Activated CD4-positive, CD25-positive, alpha-beta regulatory T cell treated with anti-CD3 and anti-CD28 coated beads, Interleukin-2, amount 50 U/mL, for 24 hours (primary cell): ENCODE data around the gene FOXL1.

Experiments
- ATAC-seq, 2 donors: fragments of 150-1000 bp; cut with Tn5 transposase; one replicate each; pipeline ENCODE4 v1.10.0; 2021; ENCODE audit warnings: mild to moderate bottlenecking in 1 of 2, moderate library complexity in 1 of 2

The FOXL1 gene

DNA sequence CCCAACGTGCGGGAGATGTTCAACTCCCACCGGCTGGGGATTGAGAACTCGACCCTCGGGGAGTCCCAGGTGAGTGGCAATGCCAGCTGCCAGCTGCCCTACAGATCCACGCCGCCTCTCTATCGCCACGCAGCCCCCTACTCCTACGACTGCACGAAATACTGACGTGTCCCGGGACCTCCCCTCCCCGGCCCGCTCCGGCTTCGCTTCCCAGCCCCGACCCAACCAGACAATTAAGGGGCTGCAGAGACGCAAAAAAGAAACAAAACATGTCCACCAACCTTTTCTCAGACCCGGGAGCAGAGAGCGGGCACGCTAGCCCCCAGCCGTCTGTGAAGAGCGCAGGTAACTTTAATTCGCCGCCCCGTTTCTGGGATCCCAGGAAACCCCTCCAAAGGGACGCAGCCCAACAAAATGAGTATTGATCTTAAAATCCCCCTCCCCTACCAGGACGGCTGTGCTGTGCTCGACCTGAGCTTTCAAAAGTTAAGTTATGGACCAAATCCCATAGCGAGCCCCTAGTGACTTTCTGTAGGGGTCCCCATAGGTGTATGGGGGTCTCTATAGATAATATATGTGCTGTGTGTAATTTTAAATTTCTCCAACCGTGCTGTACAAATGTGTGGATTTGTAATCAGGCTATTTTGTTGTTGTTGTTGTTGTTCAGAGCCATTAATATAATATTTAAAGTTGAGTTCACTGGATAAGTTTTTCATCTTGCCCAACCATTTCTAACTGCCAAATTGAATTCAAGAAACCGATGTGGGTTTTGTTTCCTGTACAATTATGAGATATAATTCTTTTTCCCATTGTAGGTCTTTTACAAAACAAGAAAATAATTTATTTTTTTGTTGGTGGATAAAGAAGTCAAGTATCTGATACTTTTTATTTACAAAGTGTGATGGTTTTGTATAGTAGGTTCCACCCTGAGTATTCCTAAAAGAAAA is 9.4 kb upstream of the FOXL1 start:
- ATAC-seq: no peak

DNA sequence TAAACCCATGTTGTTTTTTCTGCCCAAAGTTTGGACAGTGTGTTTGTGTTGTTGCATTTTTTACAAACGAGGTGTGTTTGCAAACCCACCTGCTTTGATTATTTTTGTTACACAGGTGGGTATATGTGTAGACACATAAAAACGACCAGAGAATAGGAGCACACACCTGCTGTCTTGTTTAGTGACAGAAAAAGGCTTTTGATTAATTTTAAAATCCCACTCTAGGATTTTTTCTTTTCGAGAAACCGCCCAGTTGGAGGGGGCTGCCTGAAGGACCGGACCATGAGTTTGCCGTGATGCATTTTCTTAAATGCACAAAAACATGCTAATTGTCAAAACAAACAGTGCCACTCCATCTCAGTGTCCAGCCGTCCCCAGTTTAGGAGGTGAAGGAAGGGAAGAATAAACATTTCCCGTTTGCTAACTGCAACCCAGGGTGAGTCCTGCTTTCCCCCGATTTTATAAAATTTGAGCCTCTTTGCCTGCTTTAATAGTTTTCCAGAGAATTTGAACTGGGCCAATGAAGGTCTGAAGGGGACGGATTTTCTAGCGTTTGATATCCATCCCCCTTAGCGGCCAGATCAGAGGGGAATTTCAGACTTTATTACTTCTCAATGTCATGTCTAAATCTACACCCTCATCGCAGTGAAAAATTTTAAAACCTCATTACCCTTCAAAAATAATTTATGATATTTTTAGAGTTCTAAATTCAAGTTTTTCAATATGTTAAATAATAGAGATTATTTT is 8.5 kb upstream of the FOXL1 start:
- no peak for ATAC-seq

DNA sequence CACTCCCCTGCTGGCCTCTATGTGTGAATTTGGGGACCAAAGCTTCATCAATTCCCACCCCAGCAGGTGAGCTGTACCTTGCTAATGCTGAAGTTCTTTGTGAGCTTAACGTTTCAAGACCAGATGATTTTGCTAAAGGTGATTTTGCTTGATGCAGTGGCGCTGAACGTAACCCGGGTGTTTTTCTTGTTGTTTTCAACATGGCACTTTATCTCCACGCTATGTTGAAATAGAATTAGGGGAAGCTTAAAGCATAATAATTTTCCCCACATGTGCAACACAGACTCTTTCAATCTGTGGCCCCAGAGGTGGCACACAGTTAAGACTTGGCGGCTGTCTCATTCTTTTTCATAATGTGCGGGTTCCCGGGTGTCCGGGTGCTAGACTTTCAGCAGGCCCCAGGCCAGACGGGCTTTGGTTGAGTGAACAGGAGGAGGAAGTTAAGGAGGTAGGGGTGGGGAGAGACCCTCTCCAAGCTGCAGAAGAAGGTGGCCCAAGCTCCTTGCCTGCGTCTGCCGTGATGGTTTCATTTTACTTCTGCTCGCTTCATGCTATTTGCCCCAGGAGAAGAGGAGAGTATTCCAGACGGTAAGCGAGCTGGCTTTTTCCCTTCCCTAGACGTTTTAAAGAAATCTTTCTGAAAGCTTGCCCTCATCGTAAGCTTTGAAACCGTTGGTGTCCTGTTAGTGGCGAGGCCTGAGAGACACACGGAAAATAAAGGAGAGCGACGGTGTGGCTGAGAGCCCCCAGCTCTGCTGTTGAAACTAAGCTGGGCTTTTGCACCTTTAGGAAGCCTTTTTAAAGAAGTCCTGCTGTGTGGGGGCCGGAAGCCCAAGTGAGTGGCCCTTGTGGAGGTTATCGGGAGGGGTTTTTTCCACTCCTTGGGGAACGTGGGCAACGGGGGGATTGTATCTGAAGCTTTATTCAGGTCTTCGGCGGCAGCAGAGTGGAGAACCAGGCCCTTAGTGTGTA is 7.5 kb upstream of the FOXL1 start:
- no peak for ATAC-seq

DNA sequence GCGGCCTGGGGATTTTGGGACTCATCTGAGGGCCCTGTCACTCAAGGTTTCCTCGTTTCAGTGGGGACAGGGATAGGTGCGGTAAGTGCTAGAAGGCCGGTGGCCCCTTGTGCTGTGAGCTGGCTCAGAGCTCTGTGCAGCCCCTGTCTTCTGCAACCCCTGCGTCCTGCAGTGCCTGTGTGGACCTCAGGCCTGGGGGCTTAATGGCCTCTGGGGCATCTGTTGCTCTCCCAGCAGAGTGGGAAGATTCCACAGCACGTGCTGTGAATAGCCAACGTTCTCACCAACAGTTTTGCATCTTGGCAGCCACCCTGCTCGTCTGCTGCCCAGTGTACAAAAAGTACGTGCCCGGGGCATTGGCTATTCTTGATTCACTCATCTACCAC is 6.8 kb upstream of the FOXL1 start:
- no peak for ATAC-seq

DNA sequence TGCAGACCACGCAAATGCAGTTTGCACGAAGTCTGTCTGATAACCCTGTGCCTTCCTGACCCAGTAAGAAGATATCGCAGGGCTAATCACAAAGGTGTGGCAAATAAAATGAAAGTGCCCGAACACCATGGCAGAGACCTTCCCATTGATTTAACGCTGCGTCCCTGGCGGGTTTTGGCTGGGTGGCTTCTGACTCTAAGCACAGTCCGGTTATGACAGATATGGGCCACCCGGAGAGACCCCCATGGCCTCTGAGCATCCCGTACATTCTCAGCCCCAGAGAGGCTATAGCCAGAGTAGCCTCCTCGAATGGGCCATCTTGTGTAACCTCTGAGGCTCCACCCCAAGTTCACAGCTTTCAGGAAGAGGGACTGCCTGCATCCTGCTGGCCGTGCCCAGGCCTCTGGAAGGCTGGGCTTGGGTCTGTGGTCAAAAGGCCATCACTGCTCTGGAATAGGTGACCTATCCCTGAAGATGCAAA is 6.3 kb upstream of the FOXL1 start:
- no peak for ATAC-seq

DNA sequence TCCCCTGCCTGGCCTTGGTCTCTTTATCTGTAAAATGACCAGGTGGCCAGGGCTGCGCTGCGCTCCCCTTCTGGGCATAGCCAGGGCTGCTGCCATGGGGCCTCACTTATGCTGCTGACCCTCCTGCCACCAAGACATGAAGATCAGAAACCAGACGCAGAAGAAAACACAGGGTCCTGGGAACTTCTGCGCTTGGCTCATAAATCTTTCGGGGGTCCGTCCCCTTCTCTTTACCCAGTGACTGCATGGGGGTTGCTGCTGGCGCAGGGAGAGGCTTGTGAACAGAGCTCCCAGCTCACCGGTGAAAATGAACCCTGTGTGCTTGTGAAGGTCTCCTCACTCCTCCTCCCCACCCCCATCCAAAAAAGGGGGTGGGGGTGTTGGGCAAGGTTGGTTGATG is 5.7 kb upstream of the FOXL1 start:
- no peak for ATAC-seq

DNA sequence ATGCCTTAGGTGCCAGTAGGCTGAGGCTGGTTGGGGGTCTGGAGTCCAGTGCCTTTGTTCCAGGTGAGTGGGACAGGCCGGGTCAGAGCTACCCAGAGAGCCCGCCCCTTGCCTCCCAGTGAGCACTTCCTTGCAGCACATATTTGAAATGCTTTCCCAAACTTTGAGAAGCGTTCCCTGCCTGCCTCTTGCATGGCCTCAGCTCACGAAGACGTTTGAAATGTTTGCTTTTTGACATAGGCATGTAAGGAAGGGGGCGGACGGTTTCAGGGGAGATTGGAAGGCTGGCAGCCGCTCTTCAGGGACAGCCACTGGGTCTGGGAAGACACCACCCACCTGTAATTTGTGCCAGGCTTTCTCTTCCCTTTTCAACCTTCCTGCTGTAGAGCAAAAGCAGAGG is 5.1 kb upstream of the FOXL1 start:
- no peak for ATAC-seq

DNA sequence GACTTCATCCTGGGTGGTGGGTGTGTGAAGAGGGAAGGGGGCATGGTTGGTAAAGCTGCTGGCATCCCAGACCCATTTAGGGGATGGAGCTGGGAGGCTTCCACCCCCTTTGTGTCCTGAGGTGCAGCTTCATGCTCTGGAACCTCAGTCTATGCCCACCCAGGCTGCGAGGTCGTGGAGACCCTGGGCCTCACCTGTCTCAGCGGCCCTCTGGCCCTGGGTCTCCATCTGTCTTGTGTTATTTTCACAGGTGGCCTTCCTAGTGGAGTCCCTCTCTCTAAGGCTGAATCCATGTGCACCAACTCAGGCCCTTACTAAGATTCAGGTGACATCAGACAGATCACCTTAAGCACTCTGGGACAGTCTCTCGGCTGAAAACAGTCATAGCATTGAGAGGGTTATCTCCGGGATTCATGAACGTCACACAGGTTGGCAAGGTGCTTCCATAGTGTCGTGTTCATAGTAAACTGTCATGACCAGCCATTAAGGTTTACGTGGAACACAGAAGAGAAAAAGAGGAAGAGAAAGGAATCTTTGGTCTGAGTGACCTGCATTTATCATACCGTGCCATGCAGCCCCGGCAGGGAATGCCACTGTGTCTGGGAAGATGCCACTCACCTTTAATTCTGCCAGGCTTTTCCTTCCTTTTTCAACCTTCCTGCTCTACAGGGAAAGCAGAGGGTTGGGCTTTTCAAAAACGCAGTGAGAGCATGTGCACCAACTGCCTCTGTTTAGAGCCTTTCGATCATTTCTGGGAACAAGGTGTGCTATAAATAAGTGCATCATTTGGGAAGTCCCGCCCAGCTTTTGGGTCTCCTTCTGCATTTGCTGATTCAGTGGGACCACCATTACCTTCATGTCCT is 4.5 kb upstream of the FOXL1 start:
- ATAC-seq: no peak

DNA sequence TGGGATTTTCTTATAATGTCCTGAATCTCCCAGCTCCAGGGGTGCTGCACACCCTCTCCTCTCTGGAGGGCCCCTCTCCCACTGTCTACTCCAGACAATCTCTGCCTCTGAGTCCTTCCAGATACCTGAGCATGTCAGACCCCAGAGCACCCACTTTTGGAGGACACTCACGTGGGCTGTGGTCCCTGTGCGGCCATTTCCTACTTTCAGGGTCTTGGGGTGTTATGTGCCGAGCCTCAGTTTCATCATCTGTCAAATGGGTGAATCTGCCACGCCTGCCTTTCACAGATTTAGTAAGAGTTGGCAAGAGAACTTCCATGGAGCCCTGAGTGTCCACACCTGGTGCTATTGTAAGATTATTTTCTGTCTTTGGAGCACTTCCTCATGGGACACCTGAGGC is 3.7 kb upstream of the FOXL1 start:
- ATAC-seq: no peak

DNA sequence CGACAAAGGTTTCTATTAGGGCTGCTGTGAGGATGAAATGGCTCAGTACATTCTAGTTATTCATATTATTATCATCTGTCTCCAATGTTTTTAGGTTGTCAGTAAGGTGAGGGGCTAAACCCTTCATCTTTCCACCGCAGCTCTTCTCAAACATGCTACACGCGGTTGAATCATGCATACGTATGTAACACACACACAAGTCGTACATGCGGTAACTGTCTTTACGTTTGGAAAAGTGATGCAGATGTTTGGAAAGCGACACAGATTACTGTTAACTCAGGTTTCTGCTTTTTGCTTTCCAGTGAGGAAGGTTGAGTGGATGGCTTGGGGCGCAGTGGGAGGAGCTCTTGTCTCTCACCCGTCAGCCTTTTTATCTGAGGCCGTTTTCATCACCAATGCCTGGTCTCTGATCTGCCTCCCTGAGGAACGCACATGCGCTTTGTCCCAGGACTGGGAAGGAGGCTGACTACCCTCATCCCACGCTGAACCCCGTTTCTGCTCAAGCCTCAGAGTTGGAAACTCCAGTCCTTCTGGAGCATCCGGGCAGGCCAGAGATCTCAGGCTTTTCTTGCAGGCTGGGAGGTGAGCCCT is 3.2 kb upstream of the FOXL1 start:
- ATAC-seq: no peak

DNA sequence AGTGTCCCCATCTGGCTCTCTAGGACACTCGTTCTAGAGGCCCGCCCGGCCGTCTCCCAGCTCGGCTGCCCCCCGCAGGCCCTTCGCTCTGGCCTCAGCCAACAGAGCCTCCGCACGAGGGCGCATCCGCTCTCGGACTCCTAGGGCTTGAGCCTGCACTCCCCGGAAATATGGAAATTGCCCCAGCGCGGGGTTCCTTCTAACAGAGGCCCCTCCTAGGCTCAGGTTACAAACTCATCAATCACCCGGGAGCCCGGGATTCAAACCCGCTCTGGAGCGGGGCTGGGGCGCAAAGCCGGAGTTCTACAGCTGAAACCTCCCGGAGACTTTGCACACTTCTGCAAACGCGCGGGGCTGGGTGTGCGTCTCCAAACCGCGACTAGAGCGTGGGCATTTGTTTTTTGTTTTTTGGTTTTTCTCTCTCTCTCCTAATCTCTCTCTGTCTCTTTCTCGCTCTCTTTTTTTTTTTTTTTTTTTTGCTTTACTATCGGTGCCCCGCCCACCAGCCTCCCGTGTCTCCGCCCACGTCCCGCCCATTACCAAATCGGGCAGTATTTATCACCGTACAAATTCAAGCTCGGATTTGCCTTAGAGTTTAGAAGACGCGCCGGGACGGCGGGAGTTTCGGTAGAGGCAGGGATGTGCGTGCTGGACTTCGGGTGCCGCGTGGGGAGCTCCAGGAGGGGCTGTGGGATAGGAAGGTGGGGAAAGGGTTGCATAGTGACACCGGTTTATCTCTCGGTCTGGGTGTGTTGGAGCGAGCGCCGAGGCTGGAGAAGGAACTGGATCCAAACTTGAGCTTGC is 2.4 kb upstream of the FOXL1 start:
- ATAC-seq: peak; percentile 35 to 39

DNA sequence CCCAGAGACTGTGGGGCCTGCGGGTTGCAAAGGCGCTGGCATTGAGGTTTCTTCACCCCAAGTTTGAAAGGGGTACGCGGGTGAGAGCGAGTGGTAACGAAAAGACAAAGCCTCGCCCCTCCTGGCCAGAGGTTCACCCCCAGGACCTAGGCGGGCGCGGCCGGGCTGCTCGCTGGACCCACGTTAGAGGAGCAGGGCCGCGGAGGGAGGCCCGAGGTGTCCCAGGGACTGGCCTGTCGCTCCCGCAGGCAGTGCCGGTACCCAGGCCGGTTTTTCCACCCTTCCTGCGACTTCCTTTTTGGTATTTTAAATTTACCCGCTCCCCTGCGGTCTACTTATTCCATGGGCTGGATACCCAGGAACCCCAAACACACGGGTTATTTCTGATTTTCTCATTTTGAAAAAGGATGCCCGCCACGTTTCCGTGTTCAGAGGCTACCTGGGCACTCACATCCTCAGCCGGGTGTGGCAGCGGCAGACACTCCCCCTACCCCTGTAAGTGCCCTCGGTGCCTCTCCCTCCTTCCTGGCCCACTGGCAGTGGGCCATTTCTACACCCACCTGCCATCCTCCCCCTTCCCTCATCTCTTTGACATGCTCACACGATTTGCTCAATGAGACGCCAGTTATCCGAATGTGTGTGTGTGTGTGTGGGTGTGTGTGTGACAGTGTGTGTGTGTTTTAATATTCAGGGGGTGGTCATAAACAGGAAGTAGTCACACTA is 1.6 kb upstream of the FOXL1 start:
- no peak for ATAC-seq

DNA sequence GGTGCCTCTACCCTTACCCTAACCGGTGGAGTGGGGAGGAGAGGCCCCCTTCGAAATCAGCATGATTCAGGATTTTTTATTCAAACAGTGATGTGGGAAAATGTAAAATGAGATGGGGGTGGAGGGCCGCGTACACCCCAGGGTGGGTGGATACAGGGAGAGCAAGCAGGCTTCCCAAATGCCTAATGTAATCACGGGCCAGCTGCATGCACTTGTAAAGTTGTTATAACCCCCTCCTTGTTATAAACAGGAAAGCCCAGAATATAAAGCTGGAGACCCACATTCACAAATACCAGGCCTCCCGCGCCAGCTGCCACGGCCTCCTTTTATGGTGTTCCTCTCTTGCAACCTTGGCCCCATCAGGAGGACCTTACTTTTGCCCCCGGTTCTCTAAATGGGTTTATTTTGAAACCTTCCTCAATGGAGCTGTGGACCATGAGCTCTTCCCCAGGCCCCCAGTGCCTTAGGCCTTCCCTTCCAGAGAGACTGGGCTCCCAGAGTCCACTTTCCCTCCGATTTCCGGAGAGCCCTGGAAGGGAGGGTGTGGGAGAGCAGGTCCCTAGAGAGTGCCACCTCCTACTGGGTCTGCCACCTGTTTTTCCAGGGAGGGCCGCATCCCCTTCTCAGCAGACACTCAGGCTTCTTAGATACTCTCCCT is 906 bp upstream of the FOXL1 start:
- no peak for ATAC-seq

DNA sequence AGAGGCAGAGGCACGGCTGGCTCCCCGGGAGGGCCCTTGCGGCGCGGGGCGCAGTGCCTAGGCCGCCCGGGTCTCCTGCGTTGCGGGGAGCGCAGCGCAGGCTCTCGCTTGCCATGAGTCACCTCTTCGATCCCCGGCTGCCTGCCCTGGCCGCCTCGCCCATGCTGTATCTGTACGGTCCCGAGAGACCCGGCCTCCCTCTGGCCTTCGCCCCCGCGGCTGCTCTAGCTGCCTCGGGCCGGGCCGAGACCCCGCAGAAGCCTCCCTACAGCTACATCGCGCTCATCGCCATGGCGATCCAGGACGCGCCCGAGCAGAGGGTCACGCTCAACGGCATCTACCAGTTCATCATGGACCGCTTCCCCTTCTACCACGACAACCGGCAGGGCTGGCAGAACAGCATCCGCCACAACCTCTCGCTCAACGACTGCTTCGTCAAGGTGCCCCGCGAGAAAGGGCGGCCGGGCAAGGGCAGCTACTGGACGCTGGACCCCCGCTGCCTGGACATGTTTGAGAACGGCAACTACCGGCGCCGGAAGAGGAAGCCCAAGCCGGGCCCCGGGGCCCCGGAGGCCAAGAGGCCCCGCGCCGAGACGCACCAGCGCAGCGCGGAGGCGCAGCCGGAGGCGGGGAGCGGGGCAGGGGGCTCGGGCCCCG is 390 bp downstream of the FOXL1 start:
- ATAC-seq: no peak

DNA sequence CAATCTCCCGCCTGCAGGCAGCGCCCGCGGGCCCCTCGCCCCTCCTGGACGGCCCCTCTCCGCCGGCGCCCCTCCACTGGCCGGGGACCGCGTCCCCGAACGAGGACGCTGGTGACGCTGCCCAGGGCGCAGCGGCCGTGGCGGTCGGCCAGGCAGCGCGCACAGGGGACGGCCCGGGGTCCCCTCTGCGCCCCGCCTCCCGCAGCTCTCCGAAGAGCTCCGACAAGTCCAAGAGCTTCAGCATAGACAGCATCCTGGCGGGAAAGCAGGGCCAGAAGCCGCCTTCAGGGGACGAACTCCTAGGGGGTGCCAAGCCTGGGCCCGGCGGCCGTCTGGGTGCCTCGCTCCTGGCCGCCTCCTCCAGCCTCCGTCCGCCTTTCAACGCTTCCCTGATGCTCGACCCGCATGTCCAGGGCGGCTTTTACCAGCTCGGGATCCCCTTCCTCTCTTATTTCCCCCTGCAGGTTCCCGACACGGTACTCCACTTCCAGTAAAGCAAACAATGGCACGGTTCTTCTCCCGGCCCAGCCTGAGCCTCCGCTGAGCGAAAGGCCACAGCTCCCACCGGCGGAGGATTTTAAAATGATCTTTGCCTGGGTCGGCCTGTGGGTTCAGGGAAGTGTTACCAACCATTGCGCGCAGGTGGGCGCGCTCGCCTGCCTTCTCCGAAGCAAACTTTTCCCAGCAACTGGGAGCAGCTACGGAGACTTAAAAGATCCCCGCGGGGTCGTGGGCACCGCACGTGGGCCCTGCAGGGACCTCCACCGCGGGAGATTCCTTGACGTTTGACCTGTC is 1.1 kb downstream of the FOXL1 start:
- no peak for ATAC-seq

DNA sequence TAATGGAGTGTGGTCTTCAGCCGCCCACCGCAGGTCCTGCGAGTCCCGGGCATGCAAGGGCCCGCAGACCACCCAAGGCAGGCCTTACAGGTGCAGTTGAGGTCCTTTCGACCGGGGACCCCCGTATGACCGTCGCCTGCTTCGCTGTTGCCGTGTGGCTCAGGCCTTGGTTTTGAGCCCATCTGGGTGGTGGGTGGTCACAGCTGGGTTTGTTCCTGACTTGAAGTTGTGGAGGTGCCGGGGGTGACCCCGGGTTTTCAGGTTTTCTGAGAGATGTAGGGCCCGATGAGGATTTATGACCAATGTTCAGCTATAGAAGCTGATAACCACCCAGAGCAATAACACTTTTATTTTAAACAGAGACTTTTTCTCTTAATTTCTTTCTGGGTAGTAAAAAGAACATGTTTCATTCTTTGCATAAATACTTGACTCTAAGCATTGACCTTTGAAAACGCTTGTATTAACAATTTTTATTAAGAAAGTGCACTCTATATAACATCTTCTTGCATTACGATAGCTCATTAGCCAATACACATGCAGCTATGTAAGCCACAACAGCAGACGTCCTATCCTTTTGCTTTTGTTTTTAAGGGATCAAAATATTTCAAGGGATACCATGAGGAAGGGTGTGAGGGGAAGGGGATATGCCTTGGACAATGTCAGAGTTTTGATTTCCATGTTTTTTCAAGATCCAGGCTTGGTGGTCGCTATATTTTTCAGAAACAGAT is 1.9 kb downstream of the FOXL1 start:
- ATAC-seq: no peak

DNA sequence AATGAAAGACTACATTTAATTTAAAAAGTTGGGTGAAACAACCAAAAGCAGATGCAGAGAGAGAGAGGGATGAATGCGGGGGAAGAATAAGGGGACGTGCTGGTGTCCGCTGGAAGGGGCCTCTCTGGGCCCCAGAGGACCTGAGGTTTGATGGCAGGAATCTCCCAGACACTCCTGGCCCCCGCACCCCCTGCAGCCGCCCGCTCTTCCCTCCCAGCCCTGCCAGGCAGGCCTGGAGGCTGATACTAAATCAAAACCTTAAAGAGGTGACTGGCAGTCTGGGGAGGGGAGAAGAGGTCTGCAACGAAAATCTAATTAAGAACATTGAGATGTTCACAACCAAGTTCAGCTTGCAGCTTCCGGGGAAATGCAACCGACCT is 2.4 kb downstream of the FOXL1 start:
- no peak for ATAC-seq
